ENCODE measurements around the gene TMEM253.

DNA sequence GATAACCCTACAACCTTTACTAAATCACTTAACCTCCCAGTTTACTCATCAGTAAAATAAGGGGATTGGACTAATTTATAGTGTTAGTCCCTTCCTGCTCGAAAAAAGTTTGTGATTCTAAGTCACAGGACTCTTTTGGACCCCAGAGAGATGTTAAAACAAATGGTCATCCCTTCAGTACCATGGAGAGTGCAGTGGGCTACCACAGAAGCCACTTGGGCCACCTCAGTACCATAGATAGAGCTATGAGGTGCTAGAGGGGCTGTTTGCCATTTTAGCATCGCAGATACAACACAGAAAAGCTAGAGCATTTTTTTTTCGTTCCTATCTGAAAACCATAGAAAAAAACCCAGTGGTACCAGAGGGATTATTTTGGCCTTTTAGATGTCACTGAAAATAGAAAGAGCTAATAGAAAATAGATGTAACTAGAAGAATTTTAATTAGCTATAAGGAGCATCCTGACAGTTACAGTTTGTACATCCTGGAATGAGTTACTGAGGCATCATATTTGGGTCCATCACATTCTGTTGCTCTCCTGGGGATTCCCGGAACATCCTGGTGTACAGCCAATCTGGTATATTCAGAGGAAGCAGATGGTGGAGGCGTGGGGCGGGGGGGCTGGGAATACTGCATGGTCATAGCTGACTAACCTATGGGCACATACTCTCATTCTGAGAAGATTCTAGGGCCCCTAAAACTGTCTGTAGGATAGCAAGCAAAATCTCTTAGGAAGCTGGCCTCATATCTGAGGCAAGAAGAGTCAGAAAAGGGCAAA, 5.2 kb upstream of the TMEM253 start:
- TF ChIP-seq, protein P1, sequence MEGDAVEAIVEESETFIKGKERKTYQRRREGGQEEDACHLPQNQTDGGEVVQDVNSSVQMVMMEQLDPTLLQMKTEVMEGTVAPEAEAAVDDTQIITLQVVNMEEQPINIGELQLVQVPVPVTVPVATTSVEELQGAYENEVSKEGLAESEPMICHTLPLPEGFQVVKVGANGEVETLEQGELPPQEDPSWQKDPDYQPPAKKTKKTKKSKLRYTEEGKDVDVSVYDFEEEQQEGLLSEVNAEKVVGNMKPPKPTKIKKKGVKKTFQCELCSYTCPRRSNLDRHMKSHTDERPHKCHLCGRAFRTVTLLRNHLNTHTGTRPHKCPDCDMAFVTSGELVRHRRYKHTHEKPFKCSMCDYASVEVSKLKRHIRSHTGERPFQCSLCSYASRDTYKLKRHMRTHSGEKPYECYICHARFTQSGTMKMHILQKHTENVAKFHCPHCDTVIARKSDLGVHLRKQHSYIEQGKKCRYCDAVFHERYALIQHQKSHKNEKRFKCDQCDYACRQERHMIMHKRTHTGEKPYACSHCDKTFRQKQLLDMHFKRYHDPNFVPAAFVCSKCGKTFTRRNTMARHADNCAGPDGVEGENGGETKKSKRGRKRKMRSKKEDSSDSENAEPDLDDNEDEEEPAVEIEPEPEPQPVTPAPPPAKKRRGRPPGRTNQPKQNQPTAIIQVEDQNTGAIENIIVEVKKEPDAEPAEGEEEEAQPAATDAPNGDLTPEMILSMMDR (conservative IDR thresholded peaks at IDR 0.05 in 1 of 2, IDR thresholded peaks at IDR 0.05 in 1 of 2; ENCODE audit: extremely low read depth in 1 of 2, insufficient read depth in 1 of 2, low read depth in 1 of 2, low read length in 2 of 2), result no peak
- no peak for TF ChIP-seq EZH2 (IDR thresholded peaks at IDR 0.05; ENCODE audit: borderline replicate concordance, low read length)
